ENCODE results near the gene ACP1. TPM values are rescaled to one million over a fixed set of nuclear protein-coding genes. Genes with fewer than 3 reads are reported as not detected.
A peak's percentile ranks its signal among the peaks of the same experiment; 100 is the strongest.

The ACP1 gene
- total RNA-seq, result 100 to 1,000 TPM; 111 to 144 TPM
- 171 TPM for polyA plus RNA-seq (2013, experiment 1 of 2)
- 164 TPM for polyA plus RNA-seq (2013, experiment 2 of 2)
- long read RNA-seq, experiment 1, transcript ACP1-201 (6 exons, 1,549 nt), result major isoform, 58 of 89 reads
- long read RNA-seq, experiment 1, transcript ACP1-209 (7 exons, 577 nt), result minor isoform, 6 of 89 reads
- long read RNA-seq, experiment 1, transcript ACP1-202 (6 exons, 1,552 nt), result minor isoform, 8 of 89 reads
- long read RNA-seq, experiment 1, partial matches to known transcripts, result 9 of 89 reads
- long read RNA-seq, experiment 1, other reads (novel, unspliced or antisense), result 8 of 89 reads
- long read RNA-seq, experiment 2, transcript ACP1-206 (5 exons, 689 nt), result minor isoform, 7 of 264 reads
- long read RNA-seq, experiment 2, transcript ACP1-209 (7 exons, 577 nt), result minor isoform, 32 of 264 reads
- long read RNA-seq, experiment 2, transcript ACP1-201 (6 exons, 1,549 nt), result major isoform, 171 of 264 reads
- long read RNA-seq, experiment 2, transcript ACP1-202 (6 exons, 1,552 nt), result minor isoform, 30 of 264 reads
- long read RNA-seq, experiment 2, partial matches to known transcripts, result 4 of 264 reads
- long read RNA-seq, experiment 2, other reads (novel, unspliced or antisense), result 18 of 264 reads
- long read RNA-seq, experiment 3, transcript ACP1-201 (6 exons, 1,549 nt), result major isoform, 292 of 423 reads
- long read RNA-seq, experiment 3, transcript ACP1-202 (6 exons, 1,552 nt), result minor isoform, 72 of 423 reads
- long read RNA-seq, experiment 3, transcript ACP1-209 (7 exons, 577 nt), result minor isoform, 23 of 423 reads
- long read RNA-seq, experiment 3, transcript ACP1-205 (3 exons, 703 nt), result minor isoform, 6 of 423 reads
- long read RNA-seq, experiment 3, partial matches to known transcripts, result 10 of 423 reads
- long read RNA-seq, experiment 3, other reads (novel, unspliced or antisense), result 13 of 423 reads
- long read RNA-seq, experiment 4, transcript ACP1-209 (7 exons, 577 nt), result minor isoform, 47 of 427 reads
- long read RNA-seq, experiment 4, transcript ACP1-202 (6 exons, 1,552 nt), result minor isoform, 46 of 427 reads
- long read RNA-seq, experiment 4, transcript ACP1-201 (6 exons, 1,549 nt), result major isoform, 293 of 427 reads
- long read RNA-seq, experiment 4, transcript ACP1-206 (5 exons, 689 nt), result minor isoform, 14 of 427 reads
- long read RNA-seq, experiment 4, partial matches to known transcripts, result 7 of 427 reads
- long read RNA-seq, experiment 4, other reads (novel, unspliced or antisense), result 15 of 427 reads

GRCh38 chr2:264493-265468 is at the start of gene ACP1:
TSS of gene ACP1 (plus strand) at chr2:264947. CDS start at chr2:264965, 18 bp downstream.
- no peaks in the 10 kb centered on the region for H3K9me3 Mint-ChIP-seq
- H3K4me1 ChIP-seq (ENCODE audit: control insufficient read depth, insufficient read depth, low read length), result no peaks in the 10 kb centered on the region
- H3K9me3 ChIP-seq (ENCODE audit: control insufficient read depth, low read length), result no peaks in the 10 kb centered on the region
- 0% methylated on average over 10 to 66 of the region's 73 CpGs for WGBS, 2 experiments (ENCODE audit: insufficient coverage in 1 of 2, insufficient read length in 1 of 2)
- H3K4me1 Mint-ChIP-seq, result peaks cover 21% of the 10 kb centered on the region
- TF ChIP-seq, protein P1, sequence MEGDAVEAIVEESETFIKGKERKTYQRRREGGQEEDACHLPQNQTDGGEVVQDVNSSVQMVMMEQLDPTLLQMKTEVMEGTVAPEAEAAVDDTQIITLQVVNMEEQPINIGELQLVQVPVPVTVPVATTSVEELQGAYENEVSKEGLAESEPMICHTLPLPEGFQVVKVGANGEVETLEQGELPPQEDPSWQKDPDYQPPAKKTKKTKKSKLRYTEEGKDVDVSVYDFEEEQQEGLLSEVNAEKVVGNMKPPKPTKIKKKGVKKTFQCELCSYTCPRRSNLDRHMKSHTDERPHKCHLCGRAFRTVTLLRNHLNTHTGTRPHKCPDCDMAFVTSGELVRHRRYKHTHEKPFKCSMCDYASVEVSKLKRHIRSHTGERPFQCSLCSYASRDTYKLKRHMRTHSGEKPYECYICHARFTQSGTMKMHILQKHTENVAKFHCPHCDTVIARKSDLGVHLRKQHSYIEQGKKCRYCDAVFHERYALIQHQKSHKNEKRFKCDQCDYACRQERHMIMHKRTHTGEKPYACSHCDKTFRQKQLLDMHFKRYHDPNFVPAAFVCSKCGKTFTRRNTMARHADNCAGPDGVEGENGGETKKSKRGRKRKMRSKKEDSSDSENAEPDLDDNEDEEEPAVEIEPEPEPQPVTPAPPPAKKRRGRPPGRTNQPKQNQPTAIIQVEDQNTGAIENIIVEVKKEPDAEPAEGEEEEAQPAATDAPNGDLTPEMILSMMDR (conservative IDR thresholded peaks at IDR 0.05), result no peak
- peak within 1 kb of the TSS; percentile 91 for H3K4me3 ChIP-seq (ENCODE audit: low read length)
- H3K36me3 ChIP-seq (ENCODE audit: control insufficient read depth, insufficient read depth, low read length), result no peaks in the 10 kb centered on the region
- peak within 1 kb of the TSS; percentile 58 for H3K27ac ChIP-seq (ENCODE audit: low read depth, low read length)
- peak within 1 kb of the TSS; percentile 93 for H3K4me3 Mint-ChIP-seq
- DNase-seq, result peak; percentile 99
- H3K27me3 ChIP-seq (ENCODE audit: control insufficient read depth, insufficient read depth, low read length, poor library complexity, severe bottlenecking), result no peaks in the 10 kb centered on the region
- peaks cover 11% of the 10 kb centered on the region for H3K27me3 Mint-ChIP-seq (ENCODE audit: insufficient read depth)
- peaks cover 14% of the 10 kb centered on the region for H3K36me3 Mint-ChIP-seq (ENCODE audit: low read depth)
- H3K27ac Mint-ChIP-seq, result peak within 1 kb of the TSS; percentile 97
- H3K9ac ChIP-seq (ENCODE audit: extremely low read depth, low read length, poor library complexity, severe bottlenecking), result peak within 1 kb of the TSS; percentile 92

DNA sequence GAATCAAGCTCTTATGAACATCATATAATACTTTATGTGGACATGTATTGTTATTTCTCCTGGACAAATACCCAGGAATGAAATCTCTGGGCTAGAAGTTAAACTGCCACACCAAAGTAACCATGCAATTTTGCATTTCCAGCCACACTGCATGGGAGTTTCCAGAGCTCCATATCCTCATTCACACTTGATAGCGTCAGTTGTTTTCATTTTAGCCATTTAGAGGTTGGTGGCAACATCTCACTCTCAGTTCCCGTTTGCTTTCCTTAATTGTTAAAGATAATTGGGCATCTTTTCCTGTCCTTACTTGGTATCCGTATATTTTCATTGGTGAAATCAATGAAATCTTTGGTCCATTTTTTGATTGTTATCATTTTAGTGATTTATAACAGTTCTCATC is 48.7 kb upstream of the ACP1 start:
- Histone ChIP-seq H3K9me3 (ENCODE audit: control insufficient read depth, low read length) (peaks cover 14% of the 10 kb centered on the region), H3K4me1 (ENCODE audit: control insufficient read depth, insufficient read depth, low read length) (no peaks in the 10 kb centered on the region), H3K27ac (ENCODE audit: low read depth, low read length) (no peak overlapping the region), H3K27me3 (ENCODE audit: control insufficient read depth, insufficient read depth, low read length, poor library complexity, severe bottlenecking) (no peaks in the 10 kb centered on the region), H3K36me3 (ENCODE audit: control insufficient read depth, insufficient read depth, low read length) (no peaks in the 10 kb centered on the region), H3K9ac (ENCODE audit: extremely low read depth, low read length, poor library complexity, severe bottlenecking) (no peak overlapping the region), H3K4me3 (ENCODE audit: low read length) (no peak overlapping the region)
- H3K27ac Mint-ChIP-seq, result no peak overlapping the region
- H3K36me3 Mint-ChIP-seq (ENCODE audit: low read depth), result peaks cover 14% of the 10 kb centered on the region
- peaks cover 7% of the 10 kb centered on the region for H3K9me3 Mint-ChIP-seq
- 89 to 100% methylated on average over 2 to 3 of the region's 3 CpGs for WGBS, 2 experiments (ENCODE audit: insufficient coverage in 1 of 2, insufficient read length in 1 of 2)
- no peaks in the 10 kb centered on the region for H3K4me1 Mint-ChIP-seq
- H3K27me3 Mint-ChIP-seq (ENCODE audit: insufficient read depth), result peaks cover 6% of the 10 kb centered on the region
- DNase-seq, result no peak
- no peak overlapping the region for H3K4me3 Mint-ChIP-seq
- TF ChIP-seq, protein P1 (conservative IDR thresholded peaks at IDR 0.05), result no peak

Data from endodermal cell (in vitro differentiated cells).